Thoracic aorta (tissue), 2 donors: ENCODE measurements around the gene SUSD4. TPM values are rescaled to one million over a fixed set of nuclear protein-coding genes. Genes with fewer than 3 reads are reported as not detected.

Source experiments
- ATAC-seq: fragments of 150-250 bp; one replicate; pipeline ENCODE4 v1.8.0; 2017; ENCODE audit warnings: low read depth; ENCODE audit not compliant: insufficient number of reproducible peaks, low FRiP score
- DNase-seq: peaks from one replicate; pipeline ENCODE4 v3.0.0-alpha.2; 2020; ENCODE audit warnings: low spot score
- H3K27ac ChIP-seq, 2 donors: fragments of 200-600 bp; sonication (generic); 1 replicate in 1 of 2; 2 replicates in 1 of 2; pipeline ENCODE4 v1.5.1; 2016; ENCODE audit warnings: mild to moderate bottlenecking in 2 of 2, moderate library complexity in 2 of 2
- H3K27me3 ChIP-seq: fragments of 200-600 bp; sonication (generic); replicated peaks from 2 replicates; pipeline ENCODE4 v1.6.0; 2016; ENCODE audit warnings: mild to moderate bottlenecking; ENCODE audit not compliant: insufficient read depth
- H3K36me3 ChIP-seq: fragments of 200-600 bp; sonication (generic); one replicate; pipeline ENCODE4 v1.5.1; 2016
- H3K4me1 ChIP-seq, 2 donors: fragments of 200-600 bp; sonication (generic); 1 replicate in 1 of 2; 2 replicates in 1 of 2; pipeline versions ENCODE4 v1.5.1 to v1.6.0; 2016; ENCODE audit warnings: low read depth in 2 of 2, mild to moderate bottlenecking in 1 of 2; ENCODE audit not compliant: control insufficient read depth in 1 of 2
- H3K4me3 ChIP-seq: fragments of 200-600 bp; sonication (generic); 2 replicates; pipeline ENCODE4 v1.5.1; 2016; ENCODE audit warnings: mild to moderate bottlenecking
- H3K9me3 ChIP-seq: fragments of 200-600 bp; sonication (generic); 2 replicates; pipeline ENCODE4 v1.5.1; 2016
- CTCF ChIP-seq: fragments of 200-600 bp; sonication (generic); IDR thresholded peaks from one replicate; pipeline ENCODE4 v1.5.1; 2019; ENCODE audit warnings: antibody characterized with exemption
- total RNA-seq, 2 donors: library from RNA; depleted of rRNA; stranded (reverse); fragments of >200 nt; gene quantifications; one replicate each; pipeline versions ENCODE4 v1.1.0 to v1.2.3, GENCODE V29; 2016

The SUSD4 gene
- total RNA-seq, 2 donors from 2014 or later: 1.6 TPM; not detected in 1

GRCh38 chr1:223337174-223337869 lies 26.7 kb downstream of the SUSD4 start:
- Histone ChIP-seq H3K27ac (no peak overlapping the region), H3K36me3 (no peaks in the 10 kb centered on the region), H3K9me3 (no peaks in the 10 kb centered on the region), H3K27me3 (no peaks in the 10 kb centered on the region), H3K4me3 (no peak overlapping the region), H3K4me1 (peaks cover 0 to 14% of the 10 kb centered on the region in 2 donors)
- TF ChIP-seq CTCF: no peak
- no peak for DNase-seq
- no peak for ATAC-seq

- Histone ChIP-seq H3K9me3 (no peaks in the 10 kb centered on the region), H3K4me1 (peaks cover 0 to 21% of the 10 kb centered on the region in 2 donors), H3K27ac (no peak overlapping the region), H3K36me3 (no peaks in the 10 kb centered on the region), H3K27me3 (no peaks in the 10 kb centered on the region), H3K4me3 (no peak overlapping the region)
- DNase-seq (no peak), ATAC-seq (no peak)
- no peak for TF ChIP-seq CTCF
These were observed 29.8 kb downstream of the SUSD4 start for GRCh38 chr1:223334156-223334555.

- TF ChIP-seq CTCF: no peak
- DNase-seq: no peak
- peaks cover 0 to 21% of the 10 kb centered on the region in 2 donors for H3K4me1 ChIP-seq
- no peak for ATAC-seq
- H3K4me3 ChIP-seq: no peak overlapping the region
- no peaks in the 10 kb centered on the region for H3K9me3 ChIP-seq
- no peaks in the 10 kb centered on the region for H3K27me3 ChIP-seq
- H3K36me3 ChIP-seq: no peaks in the 10 kb centered on the region
- H3K27ac ChIP-seq: no peak overlapping the region
These were observed 31.0 kb downstream of the SUSD4 start for GRCh38 chr1:223332997-223333396.

GRCh38 chr1:223331929-223332328 lies 32.0 kb downstream of the SUSD4 start:
- Histone ChIP-seq H3K4me3 (no peak overlapping the region), H3K4me1 (peaks cover 0 to 21% of the 10 kb centered on the region in 2 donors), H3K27me3 (no peaks in the 10 kb centered on the region), H3K27ac (no peak overlapping the region), H3K36me3 (no peaks in the 10 kb centered on the region), H3K9me3 (no peaks in the 10 kb centered on the region)
- no peak for DNase-seq
- ATAC-seq: no peak
- TF ChIP-seq CTCF: no peak

DNA sequence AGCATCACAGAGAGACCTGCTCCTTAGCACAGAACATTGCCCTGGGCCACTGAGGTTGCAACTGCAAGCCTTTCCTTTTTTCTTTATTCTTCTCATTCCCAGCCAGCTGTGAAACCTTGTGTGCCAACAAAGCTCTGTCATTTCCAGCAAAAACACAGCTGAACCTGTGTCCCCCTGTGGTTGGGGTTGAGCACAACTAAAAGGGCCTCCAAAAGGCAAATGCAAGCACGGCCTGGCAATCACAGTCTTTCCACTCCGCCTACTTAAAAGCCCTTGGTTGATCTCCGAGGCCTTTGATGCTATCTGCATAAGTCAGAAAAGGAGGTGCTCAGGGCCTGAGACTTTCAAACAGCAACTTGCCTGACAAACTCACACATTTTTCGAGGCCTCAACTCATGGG lies 32.7 kb downstream of the SUSD4 start:
- Histone ChIP-seq H3K9me3 (no peaks in the 10 kb centered on the region), H3K36me3 (no peaks in the 10 kb centered on the region), H3K27ac (no peak overlapping the region), H3K4me1 (peaks cover 0 to 21% of the 10 kb centered on the region in 2 donors), H3K27me3 (no peaks in the 10 kb centered on the region), H3K4me3 (no peak overlapping the region)
- DNase-seq (no peak), ATAC-seq (no peak)
- no peak for TF ChIP-seq CTCF
